CD14-positive monocyte (primary cell): ENCODE data around the gene CACNA2D1. TPM values are rescaled to one million over a fixed set of nuclear protein-coding genes. Genes with fewer than 3 reads are reported as not detected.

Experiments used
- DNase-seq, 3 donors: peaks; one replicate each; pipeline ENCODE4 v3.0.0-alpha.2; 2011 to 2022
- H2AFZ ChIP-seq: 2 replicates; pipeline ENCODE4 v1.6.0; 2012; ENCODE audit warnings: mild to moderate bottlenecking, low read depth, low read length, inconsistent platforms; ENCODE audit not compliant: insufficient read depth, poor library complexity, severe bottlenecking
- H3K27ac ChIP-seq, 2 donors: 1 replicate in 1 of 2; 2 replicates in 1 of 2; pipeline ENCODE4 v1.5.1; 2012 to 2013; ENCODE audit warnings: low read length in 2 of 2, control low read depth in 1 of 2, inconsistent platforms in 1 of 2, low read depth in 1 of 2, mild to moderate bottlenecking in 1 of 2
- H3K27me3 ChIP-seq, 2 donors: one replicate each; pipeline versions ENCODE4 v1.6.0 to v1.6.1; 2011 to 2013; ENCODE audit warnings: low read length in 2 of 2; ENCODE audit not compliant: control insufficient read depth in 2 of 2, insufficient read depth in 2 of 2
- H3K36me3 ChIP-seq, 2 donors: replicated peaks in 1 of 2; 1 replicate in 1 of 2; 2 replicates in 1 of 2; pipeline versions ENCODE4 v1.5.1 to v1.6.1; 2012 to 2013; ENCODE audit warnings: low read length in 2 of 2, control low read depth in 1 of 2, inconsistent platforms in 1 of 2, mild to moderate bottlenecking in 1 of 2; ENCODE audit not compliant: insufficient read depth in 2 of 2, control insufficient read depth in 1 of 2
- H3K4me1 ChIP-seq, 2 donors: 1 replicate in 1 of 2; 2 replicates in 1 of 2; pipeline versions ENCODE4 v1.5.1 to v1.6.1; 2012 to 2013; ENCODE audit warnings: low read length in 2 of 2, control low read depth in 1 of 2, inconsistent platforms in 1 of 2, mild to moderate bottlenecking in 1 of 2, moderate library complexity in 1 of 2; ENCODE audit not compliant: insufficient read depth in 2 of 2, control insufficient read depth in 1 of 2
- H3K4me2 ChIP-seq: replicated peaks from 2 replicates; pipeline ENCODE3; 2012; ENCODE audit warnings: low read length, moderate library complexity, mild to moderate bottlenecking; ENCODE audit not compliant: poor library complexity, severe bottlenecking; ENCODE audit errors: extremely low read depth
- H3K4me3 ChIP-seq, 3 experiments: fragments of 200-600 bp in 1 of 3; sonication (generic) in 1 of 3; replicated peaks in 1 of 3; 1 replicate in 2 of 3; 2 replicates in 1 of 3; pipeline ENCODE4 v1.5.1; 2011 to 2013; ENCODE audit warnings: low read length in 3 of 3, mild to moderate bottlenecking in 3 of 3, control low read depth in 2 of 3, low read depth in 2 of 3, inconsistent platforms in 1 of 3, moderate library complexity in 1 of 3
- H3K79me2 ChIP-seq: 2 replicates; pipeline ENCODE4 v1.6.0; 2012; ENCODE audit warnings: mild to moderate bottlenecking, control low read depth, inconsistent platforms, low read length, moderate library complexity; ENCODE audit not compliant: insufficient read depth
- H3K9ac ChIP-seq: 2 replicates; pipeline ENCODE4 v1.6.0; 2017; ENCODE audit warnings: low read length, mild to moderate bottlenecking; ENCODE audit not compliant: insufficient read depth, poor library complexity, severe bottlenecking
- H3K9me3 ChIP-seq, 2 donors: replicated peaks in 1 of 2; 1 replicate in 1 of 2; 2 replicates in 1 of 2; pipeline versions ENCODE4 v1.5.1 to v1.6.1; 2012 to 2013; ENCODE audit warnings: low read length in 2 of 2, control low read depth in 1 of 2; ENCODE audit not compliant: control insufficient read depth in 1 of 2, insufficient read depth in 1 of 2
- H4K20me1 ChIP-seq: 2 replicates; pipeline ENCODE4 v1.6.0; 2012; ENCODE audit warnings: mild to moderate bottlenecking, low read length, control low read depth, moderate library complexity; ENCODE audit not compliant: insufficient read depth
- H3K27ac Mint-ChIP-seq, 7 donors: one replicate each; pipeline ENCODE4 v1.8.0; 2020; ENCODE audit warnings: mild to moderate bottlenecking in 7 of 7, mixed read lengths in 7 of 7, moderate library complexity in 6 of 7, inconsistent platforms in 2 of 7
- H3K27me3 Mint-ChIP-seq, 3 donors: one replicate each; pipeline ENCODE4 v1.8.0; 2021 to 2022; ENCODE audit warnings: low read depth in 3 of 3, mild to moderate bottlenecking in 3 of 3, mixed read lengths in 3 of 3, moderate library complexity in 3 of 3, inconsistent platforms in 1 of 3
- H3K36me3 Mint-ChIP-seq, 2 donors: one replicate each; pipeline ENCODE4 v1.8.0; 2020; ENCODE audit warnings: mixed read lengths in 2 of 2, inconsistent platforms in 1 of 2, mild to moderate bottlenecking in 1 of 2
- H3K4me1 Mint-ChIP-seq: one replicate; pipeline ENCODE4 v1.8.0; 2020; ENCODE audit warnings: mild to moderate bottlenecking, mixed read lengths
- H3K4me3 Mint-ChIP-seq, 2 donors: one replicate each; pipeline ENCODE4 v1.8.0; 2020; ENCODE audit warnings: mild to moderate bottlenecking in 2 of 2, mixed read lengths in 2 of 2, moderate library complexity in 1 of 2
- H3K9me3 Mint-ChIP-seq, 7 donors: one replicate each; pipeline ENCODE4 v1.8.0; 2020 to 2022; ENCODE audit warnings: mixed read lengths in 7 of 7, mild to moderate bottlenecking in 6 of 7, moderate library complexity in 6 of 7, inconsistent platforms in 2 of 7
- CTCF ChIP-seq: fragments of 200-600 bp; IDR thresholded peaks from one replicate; pipeline ENCODE4 v1.8.0; 2022; ENCODE audit warnings: antibody characterized with exemption, mild to moderate bottlenecking
- WGBS: methylation state at CpG from one replicate; pipeline ENCODE4 v1.1.5; 2013; ENCODE audit warnings: missing lambda C conversion rate; ENCODE audit not compliant: insufficient coverage; 5-methylcytosine and 5-hydroxymethylcytosine counted together
- intact Hi-C, 2 donors: fragments of 100-400 bp; cut with micrococcal nuclease; formaldehyde crosslinking; loops; one replicate each; pipeline versions ENCODE4 v1.15.0 to v1.15.1; 2023
- polyA plus RNA-seq, 3 donors: library from polyadenylated mRNA; depleted of rRNA in 1 of 3; unstranded in 2 of 3; stranded (reverse) in 1 of 3; fragments of 300-500 nt in 2 of 3; fragments of >200 nt in 1 of 3; fragmentation: Illumina TruSeq in 2 of 3; gene quantifications; 1 replicate in 2 of 3; 2 replicates in 1 of 3; pipeline ENCODE4 v1.2.3, GENCODE V29; 2012 to 2021

The CACNA2D1 gene
- polyA plus RNA-seq, 3 donors = 0.02 TPM; not detected in 2

- intact Hi-C loops = no loop called here
- Mint-ChIP-seq H3K9me3 (no peaks in the 10 kb centered on the region), H3K27me3 (peaks cover 0 to 4% (median 2%) of the 10 kb centered on the region in 3 donors), H3K4me1 (no peaks in the 10 kb centered on the region), H3K4me3 (no peak overlapping the region), H3K27ac (no peak overlapping the region), H3K36me3 (no peaks in the 10 kb centered on the region)
- no peak overlapping the region for H3K4me2 ChIP-seq
- no peaks in the 10 kb centered on the region for H3K9me3 ChIP-seq
- H4K20me1 ChIP-seq = no peaks in the 10 kb centered on the region
- H3K27me3 ChIP-seq = no peaks in the 10 kb centered on the region
- H3K79me2 ChIP-seq = no peaks in the 10 kb centered on the region
- no peak overlapping the region for H3K4me3 ChIP-seq
- no peak overlapping the region for H3K27ac ChIP-seq
- no peaks in the 10 kb centered on the region for H3K36me3 ChIP-seq
- DNase-seq = no peak
- no peak for TF ChIP-seq CTCF
- H2AFZ ChIP-seq = no peak overlapping the region
- H3K4me1 ChIP-seq = no peaks in the 10 kb centered on the region
- WGBS = no CpG with 5 or more reads among the region's 1 CpG
- H3K9ac ChIP-seq = no peak overlapping the region
These were observed 279.2 kb downstream of the CACNA2D1 start for GRCh38 chr7:82164410-82164809.

GRCh38 chr7:82163586-82163985, 280.0 kb downstream of the CACNA2D1 start:
- no peak overlapping the region for H3K4me3 ChIP-seq
- Mint-ChIP-seq H3K4me3 (no peak overlapping the region), H3K4me1 (no peaks in the 10 kb centered on the region), H3K36me3 (no peaks in the 10 kb centered on the region), H3K27me3 (peaks cover 0 to 4% (median 2%) of the 10 kb centered on the region in 3 donors), H3K27ac (no peak overlapping the region), H3K9me3 (no peaks in the 10 kb centered on the region)
- WGBS = 83% methylated on average over 1 of the region's 1 CpG
- no peaks in the 10 kb centered on the region for H4K20me1 ChIP-seq
- no peak overlapping the region for H3K27ac ChIP-seq
- no peak overlapping the region for H3K4me2 ChIP-seq
- TF ChIP-seq CTCF = no peak
- no peak for DNase-seq
- H3K36me3 ChIP-seq = no peaks in the 10 kb centered on the region
- H3K9me3 ChIP-seq = no peaks in the 10 kb centered on the region
- no peaks in the 10 kb centered on the region for H3K4me1 ChIP-seq
- H3K79me2 ChIP-seq = no peaks in the 10 kb centered on the region
- no peak overlapping the region for H3K9ac ChIP-seq
- intact Hi-C loops = no loop called here
- H3K27me3 ChIP-seq = no peaks in the 10 kb centered on the region
- no peak overlapping the region for H2AFZ ChIP-seq
